HUES6 (cell line): ENCODE measurements around the gene DISP2.

ENCODE experiments used
- H3K27ac ChIP-seq: 2 replicates; pipeline ENCODE4 v1.7.0; 2013; ENCODE audit warnings: low read depth, mild to moderate bottlenecking, low read length, inconsistent platforms
- H3K27me3 ChIP-seq: 2 replicates; pipeline ENCODE4 v1.6.1; 2013; ENCODE audit warnings: low read length; ENCODE audit not compliant: control insufficient read depth, insufficient read depth
- H3K36me3 ChIP-seq: 2 replicates; pipeline ENCODE4 v1.6.1; 2013; ENCODE audit warnings: low read length; ENCODE audit not compliant: control insufficient read depth, insufficient read depth
- H3K4me1 ChIP-seq: 2 replicates; pipeline ENCODE4 v1.6.1; 2013; ENCODE audit warnings: low read length; ENCODE audit not compliant: control insufficient read depth, insufficient read depth
- H3K4me3 ChIP-seq: 2 replicates; pipeline ENCODE4 v1.5.1; 2013; ENCODE audit warnings: low read depth, low read length
- H3K9ac ChIP-seq: one replicate; pipeline ENCODE4 v1.6.1; 2013; ENCODE audit warnings: mild to moderate bottlenecking, low read length
- H3K9me3 ChIP-seq: 2 replicates; pipeline ENCODE4 v1.6.1; 2013; ENCODE audit warnings: low read depth, low read length; ENCODE audit not compliant: control insufficient read depth, insufficient read depth

The DISP2 gene

GRCh38 chr15:40380636-40381035, 22.6 kb downstream of the DISP2 start:
- no peaks in the 10 kb centered on the region for H3K27me3 ChIP-seq
- H3K4me3 ChIP-seq, result no peak overlapping the region
- no peak overlapping the region for H3K9ac ChIP-seq
- H3K27ac ChIP-seq, result no peak overlapping the region
- H3K9me3 ChIP-seq, result no peaks in the 10 kb centered on the region
- peaks cover 8% of the 10 kb centered on the region; the same call in 1 of the 2 replicates for H3K4me1 ChIP-seq
- H3K36me3 ChIP-seq, result peaks cover 13% of the 10 kb centered on the region

- H3K9me3 ChIP-seq, result peaks cover 4% of the 10 kb centered on the region; the same call in 1 of the 2 replicates
- peaks cover 25% of the 10 kb centered on the region for H3K36me3 ChIP-seq
- H3K4me3 ChIP-seq, result peak overlapping the region; percentile 73
- no peaks in the 10 kb centered on the region for H3K27me3 ChIP-seq
- H3K9ac ChIP-seq, result no peak overlapping the region
- H3K27ac ChIP-seq, result no peak overlapping the region
- H3K4me1 ChIP-seq, result peaks cover 8% of the 10 kb centered on the region; the same call in 1 of the 2 replicates
These were observed 24.0 kb downstream of the DISP2 start for GRCh38 chr15:40381818-40382529.

- peaks cover 8% of the 10 kb centered on the region; the same call in 1 of the 2 replicates for H3K4me1 ChIP-seq
- H3K4me3 ChIP-seq, result peak within 1 kb of the TSS; percentile 73
- peaks cover 34% of the 10 kb centered on the region for H3K36me3 ChIP-seq
- H3K27me3 ChIP-seq, result no peaks in the 10 kb centered on the region
- H3K27ac ChIP-seq, result peak within 1 kb of the TSS; percentile 47; the same call in 1 of the 2 replicates
- H3K9me3 ChIP-seq, result peaks cover 11% of the 10 kb centered on the region
- H3K9ac ChIP-seq, result peak within 1 kb of the TSS; percentile 71
These were observed 24.8 kb downstream of the DISP2 start, which contains the start of gene KNSTRN for GRCh38 chr15:40382580-40383456. Gene KNSTRN (plus strand): TSS chr15:40382721. CDS start chr15:40382836, 115 bp downstream.

GRCh38 chr15:40386480-40386879, 28.5 kb downstream of the DISP2 start:
- Histone ChIP-seq H3K4me3 (no peak overlapping the region), H3K27me3 (no peaks in the 10 kb centered on the region), H3K4me1 (peaks cover 8% of the 10 kb centered on the region; the same call in 1 of the 2 replicates), H3K9me3 (peaks cover 11% of the 10 kb centered on the region), H3K27ac (no peak overlapping the region), H3K9ac (no peak overlapping the region), H3K36me3 (peaks cover 69% of the 10 kb centered on the region)

GRCh38 chr15:40388941-40389823, 31.2 kb downstream of the DISP2 start:
- H3K9me3 ChIP-seq, result peaks cover 11% of the 10 kb centered on the region
- H3K4me1 ChIP-seq, result no peaks in the 10 kb centered on the region
- H3K27ac ChIP-seq, result no peak overlapping the region
- no peak overlapping the region for H3K4me3 ChIP-seq
- no peak overlapping the region for H3K9ac ChIP-seq
- H3K27me3 ChIP-seq, result no peaks in the 10 kb centered on the region
- H3K36me3 ChIP-seq, result peaks cover 96% of the 10 kb centered on the region

GRCh38 chr15:40389824-40390595, 32.0 kb downstream of the DISP2 start:
- Histone ChIP-seq H3K4me1 (no peaks in the 10 kb centered on the region), H3K27me3 (no peaks in the 10 kb centered on the region), H3K4me3 (no peak overlapping the region), H3K36me3 (peaks cover 96% of the 10 kb centered on the region), H3K27ac (no peak overlapping the region), H3K9me3 (peaks cover 11% of the 10 kb centered on the region), H3K9ac (no peak overlapping the region)

GRCh38 chr15:40392986-40393948, 35.2 kb downstream of the DISP2 start:
- Histone ChIP-seq H3K4me3 (no peak overlapping the region), H3K36me3 (peaks cover 66% of the 10 kb centered on the region), H3K4me1 (no peaks in the 10 kb centered on the region), H3K27me3 (no peaks in the 10 kb centered on the region), H3K27ac (no peak overlapping the region), H3K9me3 (no peaks in the 10 kb centered on the region), H3K9ac (no peak overlapping the region)

GRCh38 chr15:40397688-40398412, 39.8 kb downstream of the DISP2 start:
- Histone ChIP-seq H3K9me3 (no peaks in the 10 kb centered on the region), H3K27ac (no peak overlapping the region), H3K4me3 (no peak overlapping the region), H3K36me3 (peaks cover 21% of the 10 kb centered on the region), H3K27me3 (no peaks in the 10 kb centered on the region), H3K4me1 (no peaks in the 10 kb centered on the region), H3K9ac (no peak overlapping the region)

- Histone ChIP-seq H3K36me3 (peaks cover 15% of the 10 kb centered on the region), H3K27me3 (no peaks in the 10 kb centered on the region), H3K9me3 (no peaks in the 10 kb centered on the region), H3K4me3 (no peak overlapping the region), H3K4me1 (no peaks in the 10 kb centered on the region), H3K27ac (no peak overlapping the region), H3K9ac (no peak overlapping the region)
These were observed 40.4 kb downstream of the DISP2 start for GRCh38 chr15:40398413-40398873.
